Liver (tissue), 9 donors: ENCODE results near the gene ZAP70. TPM values are rescaled to one million over a fixed set of nuclear protein-coding genes. Genes with fewer than 3 reads are reported as not detected.

ENCODE experiments used
- DNase-seq: peaks from one replicate; pipeline ENCODE4 v3.0.0-alpha.2; 2017; ENCODE audit warnings: low spot score
- H3K27ac ChIP-seq, 2 donors: one replicate each; pipeline ENCODE4 v1.7.0; 2013; ENCODE audit warnings: inconsistent platforms in 2 of 2, low read length in 2 of 2, control low read depth in 1 of 2, low read depth in 1 of 2, mild to moderate bottlenecking in 1 of 2
- H3K27me3 ChIP-seq, 4 donors: one replicate each; pipeline versions ENCODE4 v1.6.1 to v1.7.0; 2013; ENCODE audit warnings: low read length in 3 of 4, inconsistent platforms in 1 of 4, mild to moderate bottlenecking in 1 of 4, moderate library complexity in 1 of 4; ENCODE audit not compliant: control insufficient read depth in 4 of 4, insufficient read depth in 4 of 4
- H3K36me3 ChIP-seq, 4 donors: one replicate each; pipeline versions ENCODE4 v1.6.1 to v1.7.0; 2013; ENCODE audit warnings: low read length in 3 of 4, mild to moderate bottlenecking in 3 of 4, low read depth in 1 of 4, moderate library complexity in 1 of 4; ENCODE audit not compliant: control insufficient read depth in 4 of 4, insufficient read depth in 3 of 4
- H3K4me1 ChIP-seq, 4 donors: one replicate each; pipeline versions ENCODE4 v1.6.1 to v1.7.0; 2013; ENCODE audit warnings: low read length in 3 of 4, mild to moderate bottlenecking in 3 of 4, moderate library complexity in 1 of 4; ENCODE audit not compliant: control insufficient read depth in 4 of 4, insufficient read depth in 4 of 4
- H3K4me3 ChIP-seq, 3 donors: one replicate each; pipeline versions ENCODE4 v1.6.1 to v1.7.0; 2013; ENCODE audit warnings: low read length in 3 of 3, control low read depth in 1 of 3, low read depth in 1 of 3, mild to moderate bottlenecking in 1 of 3
- H3K9ac ChIP-seq, 2 donors: one replicate each; pipeline ENCODE4 v1.7.0; 2013; ENCODE audit warnings: low read length in 2 of 2, mild to moderate bottlenecking in 2 of 2, moderate library complexity in 2 of 2, control low read depth in 1 of 2, low read depth in 1 of 2
- H3K9me3 ChIP-seq, 4 donors: one replicate each; pipeline versions ENCODE4 v1.6.1 to v1.7.0; 2013; ENCODE audit warnings: low read length in 3 of 4; ENCODE audit not compliant: control insufficient read depth in 4 of 4
- EGR1 ChIP-seq, 2 donors: IDR thresholded peaks; 2 replicates each; pipeline ENCODE4 v1.6.1; 2016 to 2018; ENCODE audit warnings: antibody characterized with exemption in 2 of 2, low read depth in 2 of 2
- FOXA1 ChIP-seq: IDR thresholded peaks from 2 replicates; pipeline ENCODE4 v1.6.1; 2016; ENCODE audit warnings: antibody characterized with exemption
- FOXA2 ChIP-seq: IDR thresholded peaks from 2 replicates; pipeline ENCODE4 v1.6.1; 2016; ENCODE audit warnings: antibody characterized with exemption
- GABPA ChIP-seq, 2 donors: IDR thresholded peaks in 1 of 2; conservative IDR thresholded peaks in 1 of 2; 2 replicates each; pipeline ENCODE4 v1.6.1; 2016; ENCODE audit warnings: antibody characterized with exemption in 2 of 2, mild to moderate bottlenecking in 1 of 2, moderate library complexity in 1 of 2
- HNF4A ChIP-seq, 2 donors: conservative IDR thresholded peaks; 2 replicates each; pipeline ENCODE4 v1.6.1; 2016; ENCODE audit warnings: antibody characterized with exemption in 2 of 2, mild to moderate bottlenecking in 2 of 2
- HNF4G ChIP-seq: IDR thresholded peaks from 2 replicates; pipeline ENCODE4 v1.6.1; 2016; ENCODE audit warnings: antibody characterized with exemption
- JUND ChIP-seq, 2 donors: IDR thresholded peaks; 2 replicates each; pipeline ENCODE4 v1.6.1; 2016; ENCODE audit warnings: antibody characterized with exemption in 2 of 2
- NR2F2 ChIP-seq: IDR thresholded peaks from 2 replicates; pipeline ENCODE4 v1.6.1; 2016; ENCODE audit warnings: antibody characterized with exemption
- RAD21 ChIP-seq, 2 donors: IDR thresholded peaks; 2 replicates each; pipeline ENCODE4 v1.6.1; 2016; ENCODE audit warnings: antibody characterized with exemption in 2 of 2, mild to moderate bottlenecking in 2 of 2
- RXRA ChIP-seq, 2 donors: IDR thresholded peaks; 2 replicates each; pipeline ENCODE4 v1.6.1; 2017 to 2018; ENCODE audit warnings: antibody characterized with exemption in 2 of 2, mild to moderate bottlenecking in 1 of 2
- SP1 ChIP-seq: IDR thresholded peaks from 2 replicates; pipeline ENCODE4 v1.6.1; 2018; ENCODE audit warnings: antibody characterized with exemption, mild to moderate bottlenecking
- TAF1 ChIP-seq: conservative IDR thresholded peaks from 2 replicates; pipeline ENCODE4 v1.6.1; 2016; ENCODE audit warnings: antibody characterized with exemption, mild to moderate bottlenecking
- YY1 ChIP-seq: IDR thresholded peaks from 2 replicates; pipeline ENCODE4 v1.6.1; 2016; ENCODE audit warnings: antibody characterized with exemption, mild to moderate bottlenecking
- WGBS: extraction: QIAGEN DNeasy Blood & Tissue Kit; methylation state at CpG from one replicate; pipeline ENCODE4 v1.1.7; 2013; 5-methylcytosine and 5-hydroxymethylcytosine counted together
- polyA plus RNA-seq, 2 donors: library from polyadenylated mRNA; stranded (reverse) in 1 of 2; unstranded in 1 of 2; fragments of 200-250 nt in 1 of 2; fragments of >200 nt in 1 of 2; fragmentation: Nextera tagmentation in 1 of 2; extraction: Ambion mirVana in 1 of 2; gene quantifications; one replicate each; pipeline versions ENCODE4 v1.2.1 to v1.2.3, GENCODE V29; 2013 to 2015
- total RNA-seq, 2 donors: library from RNA; depleted of rRNA; stranded (reverse); fragments of >200 nt; gene quantifications; one replicate each; pipeline ENCODE4 v1.2.3, GENCODE V29; 2014
- TF ChIP-seq, protein P1 (sequence below): IDR thresholded peaks from 2 replicates; pipeline ENCODE4 v1.6.1; 2016; ENCODE audit warnings: antibody characterized with exemption
- TF ChIP-seq, protein P2 (sequence below): IDR thresholded peaks from 2 replicates; pipeline ENCODE4 v1.6.1; 2016; ENCODE audit warnings: antibody characterized with exemption
- TF ChIP-seq, protein P3 (sequence below): IDR thresholded peaks from 2 replicates; pipeline ENCODE4 v1.6.1; 2016; ENCODE audit warnings: antibody characterized with exemption
- TF ChIP-seq, protein P4 (sequence below): fragments of 150-350 bp; IDR thresholded peaks from 2 replicates; pipeline ENCODE4 v1.5.1; 2017; ENCODE audit warnings: improper control_type of control experiment, low read depth, low read length; ENCODE audit not compliant: missing input control
- TF ChIP-seq, protein P5 (sequence below): IDR thresholded peaks from 2 replicates; pipeline ENCODE4 v1.6.1; 2016; ENCODE audit warnings: antibody characterized with exemption, mild to moderate bottlenecking
- donor health status: healthy.
- donor health status: healthy.
- donor health status: healthy.
- donor health status: healthy.
- donor health status: healthy.

ZAP70 gene
- total and polyA plus RNA-seq, 4 donors = 1.2 to 4.9 (median 1.4) TPM

DNA sequence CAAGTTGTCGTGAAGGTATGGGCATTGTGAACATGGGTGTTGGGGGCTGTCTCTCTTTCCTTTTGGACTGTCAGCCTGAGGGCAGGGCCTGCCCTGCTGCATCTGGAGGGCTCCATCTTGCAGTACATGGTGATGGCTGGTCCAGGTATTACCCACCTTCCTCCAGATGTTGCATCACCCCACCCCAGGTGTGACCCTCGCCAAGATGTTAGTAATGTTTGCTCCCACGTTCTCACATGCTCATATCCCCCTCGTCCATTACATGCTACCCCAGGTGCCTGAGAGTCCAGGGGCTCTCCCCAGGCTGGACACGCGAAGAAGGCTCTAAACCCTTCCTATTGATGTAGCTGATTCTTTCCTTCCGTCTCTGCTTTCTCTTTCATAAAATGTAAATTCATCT is 13.9 kb downstream of the ZAP70 start:
- no peak for DNase-seq
- no peaks in the 10 kb centered on the region for H3K4me1 ChIP-seq
- H3K9ac ChIP-seq = no peak overlapping the region
- no peaks in the 10 kb centered on the region for H3K27me3 ChIP-seq
- no peak overlapping the region for H3K4me3 ChIP-seq
- H3K27ac ChIP-seq = no peak overlapping the region
- H3K36me3 ChIP-seq = no peaks in the 10 kb centered on the region
- H3K9me3 ChIP-seq = peaks cover 0 to 4% (median 2%) of the 10 kb centered on the region in 4 donors
- WGBS = 89% methylated on average over 7 of the region's 7 CpGs
- TF ChIP-seq, protein P1, sequence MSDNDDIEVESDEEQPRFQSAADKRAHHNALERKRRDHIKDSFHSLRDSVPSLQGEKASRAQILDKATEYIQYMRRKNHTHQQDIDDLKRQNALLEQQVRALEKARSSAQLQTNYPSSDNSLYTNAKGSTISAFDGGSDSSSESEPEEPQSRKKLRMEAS = no peak
- TF ChIP-seq FOXA1 (no peak), YY1 (no peak), HNF4A (conservative IDR thresholded peaks at IDR 0.05) (no peak), FOXA2 (no peak), RXRA (IDR thresholded peaks at IDR 0.05) (no peak), TAF1 (no peak), GABPA (IDR thresholded peaks at IDR 0.05 in 1 of 2, conservative IDR thresholded peaks at IDR 0.05 in 1 of 2) (no peak), NR2F2 (no peak), JUND (IDR thresholded peaks at IDR 0.05) (no peak)
- TF ChIP-seq, protein P2, sequence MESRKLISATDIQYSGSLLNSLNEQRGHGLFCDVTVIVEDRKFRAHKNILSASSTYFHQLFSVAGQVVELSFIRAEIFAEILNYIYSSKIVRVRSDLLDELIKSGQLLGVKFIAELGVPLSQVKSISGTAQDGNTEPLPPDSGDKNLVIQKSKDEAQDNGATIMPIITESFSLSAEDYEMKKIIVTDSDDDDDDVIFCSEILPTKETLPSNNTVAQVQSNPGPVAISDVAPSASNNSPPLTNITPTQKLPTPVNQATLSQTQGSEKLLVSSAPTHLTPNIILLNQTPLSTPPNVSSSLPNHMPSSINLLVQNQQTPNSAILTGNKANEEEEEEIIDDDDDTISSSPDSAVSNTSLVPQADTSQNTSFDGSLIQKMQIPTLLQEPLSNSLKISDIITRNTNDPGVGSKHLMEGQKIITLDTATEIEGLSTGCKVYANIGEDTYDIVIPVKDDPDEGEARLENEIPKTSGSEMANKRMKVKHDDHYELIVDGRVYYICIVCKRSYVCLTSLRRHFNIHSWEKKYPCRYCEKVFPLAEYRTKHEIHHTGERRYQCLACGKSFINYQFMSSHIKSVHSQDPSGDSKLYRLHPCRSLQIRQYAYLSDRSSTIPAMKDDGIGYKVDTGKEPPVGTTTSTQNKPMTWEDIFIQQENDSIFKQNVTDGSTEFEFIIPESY = no peak
- TF ChIP-seq, protein P3, sequence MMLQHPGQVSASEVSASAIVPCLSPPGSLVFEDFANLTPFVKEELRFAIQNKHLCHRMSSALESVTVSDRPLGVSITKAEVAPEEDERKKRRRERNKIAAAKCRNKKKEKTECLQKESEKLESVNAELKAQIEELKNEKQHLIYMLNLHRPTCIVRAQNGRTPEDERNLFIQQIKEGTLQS = no peak

DNA sequence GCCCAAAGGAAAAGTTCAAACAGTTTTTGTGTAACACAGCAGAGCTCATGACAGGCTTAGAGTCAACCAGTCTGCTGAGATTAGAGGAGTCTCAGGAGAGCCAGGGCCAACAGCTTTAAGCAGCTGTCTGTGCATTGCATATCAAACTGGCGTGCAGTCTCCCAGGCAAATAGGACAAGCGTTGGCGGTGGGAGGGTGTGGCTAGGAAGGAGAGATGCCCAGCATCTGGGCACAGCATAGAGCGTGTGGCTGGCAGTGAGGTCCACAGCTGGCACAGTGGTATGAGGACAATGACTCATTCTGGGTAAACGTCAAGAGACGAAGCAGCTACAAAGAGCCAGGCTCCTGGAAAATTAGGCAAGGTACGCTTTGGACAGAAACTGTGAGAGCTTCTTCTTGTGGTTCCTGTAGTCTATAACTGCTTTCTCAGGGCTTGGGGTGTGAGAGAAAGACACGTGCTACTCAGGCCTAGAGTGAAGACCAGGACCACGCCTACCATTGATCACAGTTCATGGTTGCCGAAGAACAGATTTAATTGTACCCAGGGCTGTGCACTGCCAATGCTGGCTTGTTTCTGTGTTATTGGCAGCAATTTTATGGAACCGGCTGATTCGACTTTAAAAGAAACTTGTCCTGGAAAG is 14.8 kb downstream of the ZAP70 start:
- no peaks in the 10 kb centered on the region for H3K4me1 ChIP-seq
- no peak overlapping the region for H3K4me3 ChIP-seq
- TF ChIP-seq, protein P4, sequence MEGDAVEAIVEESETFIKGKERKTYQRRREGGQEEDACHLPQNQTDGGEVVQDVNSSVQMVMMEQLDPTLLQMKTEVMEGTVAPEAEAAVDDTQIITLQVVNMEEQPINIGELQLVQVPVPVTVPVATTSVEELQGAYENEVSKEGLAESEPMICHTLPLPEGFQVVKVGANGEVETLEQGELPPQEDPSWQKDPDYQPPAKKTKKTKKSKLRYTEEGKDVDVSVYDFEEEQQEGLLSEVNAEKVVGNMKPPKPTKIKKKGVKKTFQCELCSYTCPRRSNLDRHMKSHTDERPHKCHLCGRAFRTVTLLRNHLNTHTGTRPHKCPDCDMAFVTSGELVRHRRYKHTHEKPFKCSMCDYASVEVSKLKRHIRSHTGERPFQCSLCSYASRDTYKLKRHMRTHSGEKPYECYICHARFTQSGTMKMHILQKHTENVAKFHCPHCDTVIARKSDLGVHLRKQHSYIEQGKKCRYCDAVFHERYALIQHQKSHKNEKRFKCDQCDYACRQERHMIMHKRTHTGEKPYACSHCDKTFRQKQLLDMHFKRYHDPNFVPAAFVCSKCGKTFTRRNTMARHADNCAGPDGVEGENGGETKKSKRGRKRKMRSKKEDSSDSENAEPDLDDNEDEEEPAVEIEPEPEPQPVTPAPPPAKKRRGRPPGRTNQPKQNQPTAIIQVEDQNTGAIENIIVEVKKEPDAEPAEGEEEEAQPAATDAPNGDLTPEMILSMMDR = no peak
- no peak for TF ChIP-seq SP1
- no peak for TF ChIP-seq EGR1 (IDR thresholded peaks at IDR 0.05; ENCODE audit: low read depth in 2 of 2)
- TF ChIP-seq NR2F2 = no peak
- TF ChIP-seq HNF4A (conservative IDR thresholded peaks at IDR 0.05) = no peak
- TF ChIP-seq, protein P1 = no peak
- TF ChIP-seq HNF4G = no peak
- TF ChIP-seq FOXA1 = no peak
- TF ChIP-seq, protein P5, sequence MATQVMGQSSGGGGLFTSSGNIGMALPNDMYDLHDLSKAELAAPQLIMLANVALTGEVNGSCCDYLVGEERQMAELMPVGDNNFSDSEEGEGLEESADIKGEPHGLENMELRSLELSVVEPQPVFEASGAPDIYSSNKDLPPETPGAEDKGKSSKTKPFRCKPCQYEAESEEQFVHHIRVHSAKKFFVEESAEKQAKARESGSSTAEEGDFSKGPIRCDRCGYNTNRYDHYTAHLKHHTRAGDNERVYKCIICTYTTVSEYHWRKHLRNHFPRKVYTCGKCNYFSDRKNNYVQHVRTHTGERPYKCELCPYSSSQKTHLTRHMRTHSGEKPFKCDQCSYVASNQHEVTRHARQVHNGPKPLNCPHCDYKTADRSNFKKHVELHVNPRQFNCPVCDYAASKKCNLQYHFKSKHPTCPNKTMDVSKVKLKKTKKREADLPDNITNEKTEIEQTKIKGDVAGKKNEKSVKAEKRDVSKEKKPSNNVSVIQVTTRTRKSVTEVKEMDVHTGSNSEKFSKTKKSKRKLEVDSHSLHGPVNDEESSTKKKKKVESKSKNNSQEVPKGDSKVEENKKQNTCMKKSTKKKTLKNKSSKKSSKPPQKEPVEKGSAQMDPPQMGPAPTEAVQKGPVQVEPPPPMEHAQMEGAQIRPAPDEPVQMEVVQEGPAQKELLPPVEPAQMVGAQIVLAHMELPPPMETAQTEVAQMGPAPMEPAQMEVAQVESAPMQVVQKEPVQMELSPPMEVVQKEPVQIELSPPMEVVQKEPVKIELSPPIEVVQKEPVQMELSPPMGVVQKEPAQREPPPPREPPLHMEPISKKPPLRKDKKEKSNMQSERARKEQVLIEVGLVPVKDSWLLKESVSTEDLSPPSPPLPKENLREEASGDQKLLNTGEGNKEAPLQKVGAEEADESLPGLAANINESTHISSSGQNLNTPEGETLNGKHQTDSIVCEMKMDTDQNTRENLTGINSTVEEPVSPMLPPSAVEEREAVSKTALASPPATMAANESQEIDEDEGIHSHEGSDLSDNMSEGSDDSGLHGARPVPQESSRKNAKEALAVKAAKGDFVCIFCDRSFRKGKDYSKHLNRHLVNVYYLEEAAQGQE = no peak
- TF ChIP-seq, protein P2 = no peak
- no peak for TF ChIP-seq YY1
- no peak for TF ChIP-seq TAF1
- TF ChIP-seq, protein P3 = no peak
- no peak for TF ChIP-seq GABPA (IDR thresholded peaks at IDR 0.05 in 1 of 2, conservative IDR thresholded peaks at IDR 0.05 in 1 of 2)
- TF ChIP-seq FOXA2 = no peak
- no peak for TF ChIP-seq JUND (IDR thresholded peaks at IDR 0.05)
- TF ChIP-seq RXRA (IDR thresholded peaks at IDR 0.05) = no peak
- no peak for TF ChIP-seq RAD21 (IDR thresholded peaks at IDR 0.05)
- no peaks in the 10 kb centered on the region for H3K36me3 ChIP-seq
- no peak for DNase-seq
- 76% methylated on average over 12 of the region's 12 CpGs for WGBS
- H3K9me3 ChIP-seq = peaks cover 0 to 4% (median 2%) of the 10 kb centered on the region in 4 donors
- H3K27ac ChIP-seq = no peak overlapping the region
- H3K27me3 ChIP-seq = no peaks in the 10 kb centered on the region
- no peak overlapping the region for H3K9ac ChIP-seq
